NB4 (cell line): ENCODE results near the gene LAMA1.

ENCODE experiments used
- MAX ChIP-seq: IDR thresholded peaks from 2 replicates; pipeline ENCODE4 v1.6.1; 2011; ENCODE audit warnings: low read depth, low read length
- POLR2A ChIP-seq: IDR thresholded peaks from 2 replicates; pipeline ENCODE4 v1.6.1; 2011; ENCODE audit warnings: mild to moderate bottlenecking; ENCODE audit not compliant: insufficient read length; ENCODE audit errors: extremely low read depth
- TF ChIP-seq, protein P1 (sequence below): IDR thresholded peaks from one replicate; pipeline ENCODE4 v1.5.1; 2012; ENCODE audit warnings: low read depth, low read length

DNA sequence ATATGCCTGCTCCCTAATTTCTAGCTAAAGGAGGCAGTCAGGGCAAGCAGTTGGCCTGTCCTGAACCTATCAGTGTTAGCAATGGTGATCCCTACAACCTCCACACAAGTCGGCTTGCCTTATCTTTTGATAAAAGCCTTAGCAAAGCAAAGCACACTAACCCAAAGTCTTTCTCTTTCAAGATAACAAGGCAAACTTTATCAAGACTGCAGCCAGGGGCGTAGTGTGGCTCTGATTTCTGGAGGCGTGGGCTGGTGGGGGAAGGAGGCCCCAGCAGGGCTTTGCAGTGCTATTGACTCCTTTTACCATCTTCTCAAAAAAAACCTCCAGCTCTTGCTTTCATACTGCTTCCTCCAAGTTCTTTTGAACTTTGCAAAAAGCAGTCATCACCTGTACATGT, 40.2 kb upstream of the LAMA1 start:
- TF ChIP-seq, protein P1, sequence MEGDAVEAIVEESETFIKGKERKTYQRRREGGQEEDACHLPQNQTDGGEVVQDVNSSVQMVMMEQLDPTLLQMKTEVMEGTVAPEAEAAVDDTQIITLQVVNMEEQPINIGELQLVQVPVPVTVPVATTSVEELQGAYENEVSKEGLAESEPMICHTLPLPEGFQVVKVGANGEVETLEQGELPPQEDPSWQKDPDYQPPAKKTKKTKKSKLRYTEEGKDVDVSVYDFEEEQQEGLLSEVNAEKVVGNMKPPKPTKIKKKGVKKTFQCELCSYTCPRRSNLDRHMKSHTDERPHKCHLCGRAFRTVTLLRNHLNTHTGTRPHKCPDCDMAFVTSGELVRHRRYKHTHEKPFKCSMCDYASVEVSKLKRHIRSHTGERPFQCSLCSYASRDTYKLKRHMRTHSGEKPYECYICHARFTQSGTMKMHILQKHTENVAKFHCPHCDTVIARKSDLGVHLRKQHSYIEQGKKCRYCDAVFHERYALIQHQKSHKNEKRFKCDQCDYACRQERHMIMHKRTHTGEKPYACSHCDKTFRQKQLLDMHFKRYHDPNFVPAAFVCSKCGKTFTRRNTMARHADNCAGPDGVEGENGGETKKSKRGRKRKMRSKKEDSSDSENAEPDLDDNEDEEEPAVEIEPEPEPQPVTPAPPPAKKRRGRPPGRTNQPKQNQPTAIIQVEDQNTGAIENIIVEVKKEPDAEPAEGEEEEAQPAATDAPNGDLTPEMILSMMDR = no peak
- TF ChIP-seq POLR2A (no peak), MAX (no peak)
